Stomach (tissue), 4 donors: ENCODE data around the gene CYFIP1.

Source experiments
- POLR2A ChIP-seq, 4 donors: fragments of 450-650 bp; IDR thresholded peaks; one replicate each; pipeline ENCODE4 v1.6.1; 2016; ENCODE audit warnings: antibody characterized with exemption in 4 of 4, control low read depth in 2 of 4, mild to moderate bottlenecking in 1 of 4, moderate library complexity in 1 of 4
- POLR2AphosphoS5 ChIP-seq, 3 donors: sonication (generic); formaldehyde crosslinking; IDR thresholded peaks; one replicate each; pipeline ENCODE4 v1.6.1; 2016; ENCODE audit warnings: antibody characterized with exemption in 3 of 3
- TF ChIP-seq, protein P1 (sequence below), 7 experiments: fragments of 450-650 bp in 4 of 7; fragments of 200-600 bp in 3 of 7; sonication (generic) in 3 of 7; IDR thresholded peaks; one replicate each; pipeline ENCODE4 v1.5.1; 2016 to 2019; ENCODE audit warnings: antibody characterized with exemption in 7 of 7, control low read depth in 2 of 7, mild to moderate bottlenecking in 1 of 7

DNA sequence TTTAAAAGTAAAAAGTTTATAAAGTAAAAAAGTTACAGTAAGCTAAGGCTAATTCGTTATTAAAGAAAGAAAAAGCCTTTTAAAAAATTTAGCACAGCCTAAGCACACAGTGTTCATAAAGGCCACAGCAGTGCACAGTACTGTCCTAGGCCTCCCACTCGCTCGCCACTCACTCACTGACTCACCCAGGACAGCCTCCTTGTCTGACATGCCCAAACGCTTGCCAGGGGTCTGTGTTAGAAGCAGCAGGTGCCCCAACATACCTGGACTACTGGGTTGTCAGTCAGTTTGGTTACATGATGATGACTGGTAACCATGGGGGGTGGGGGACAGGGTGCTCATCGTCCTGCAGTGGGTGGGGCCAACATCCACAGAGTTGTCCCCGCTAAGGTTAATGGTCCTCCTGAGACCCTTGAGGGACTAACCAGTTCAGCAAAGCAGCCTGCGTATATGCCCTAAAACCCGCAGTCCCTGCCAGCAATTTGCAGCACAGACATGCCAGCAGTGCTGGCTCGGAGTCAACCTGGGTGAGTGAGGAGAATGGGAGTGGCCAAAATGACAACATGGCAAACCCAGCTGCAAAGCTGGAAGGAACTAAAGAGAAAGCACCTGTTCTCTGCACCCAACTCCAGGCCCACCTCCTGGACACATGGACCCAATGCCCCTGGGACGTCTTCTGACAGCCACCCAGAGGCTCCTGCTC, 49.2 kb downstream of the CYFIP1 start:
- TF ChIP-seq POLR2A (IDR thresholded peaks at IDR 0.05) (no peak), POLR2AphosphoS5 (IDR thresholded peaks at IDR 0.05) (no peak)
- TF ChIP-seq, protein P1, sequence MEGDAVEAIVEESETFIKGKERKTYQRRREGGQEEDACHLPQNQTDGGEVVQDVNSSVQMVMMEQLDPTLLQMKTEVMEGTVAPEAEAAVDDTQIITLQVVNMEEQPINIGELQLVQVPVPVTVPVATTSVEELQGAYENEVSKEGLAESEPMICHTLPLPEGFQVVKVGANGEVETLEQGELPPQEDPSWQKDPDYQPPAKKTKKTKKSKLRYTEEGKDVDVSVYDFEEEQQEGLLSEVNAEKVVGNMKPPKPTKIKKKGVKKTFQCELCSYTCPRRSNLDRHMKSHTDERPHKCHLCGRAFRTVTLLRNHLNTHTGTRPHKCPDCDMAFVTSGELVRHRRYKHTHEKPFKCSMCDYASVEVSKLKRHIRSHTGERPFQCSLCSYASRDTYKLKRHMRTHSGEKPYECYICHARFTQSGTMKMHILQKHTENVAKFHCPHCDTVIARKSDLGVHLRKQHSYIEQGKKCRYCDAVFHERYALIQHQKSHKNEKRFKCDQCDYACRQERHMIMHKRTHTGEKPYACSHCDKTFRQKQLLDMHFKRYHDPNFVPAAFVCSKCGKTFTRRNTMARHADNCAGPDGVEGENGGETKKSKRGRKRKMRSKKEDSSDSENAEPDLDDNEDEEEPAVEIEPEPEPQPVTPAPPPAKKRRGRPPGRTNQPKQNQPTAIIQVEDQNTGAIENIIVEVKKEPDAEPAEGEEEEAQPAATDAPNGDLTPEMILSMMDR (IDR thresholded peaks at IDR 0.05), result no peak
